ENCODE data around the gene DSG1. TPM values are rescaled to one million over a fixed set of nuclear protein-coding genes. Genes with fewer than 3 reads are reported as not detected.

Gene DSG1
- total RNA-seq, 1 donor: not detected

GRCh38 chr18:31403409-31403808, 85.4 kb downstream of the DSG1 start:
- no peak overlapping the region for H3K27ac ChIP-seq (ENCODE audit: low read depth, low read length)
- TF ChIP-seq CTCF (IDR thresholded peaks at IDR 0.05; ENCODE audit: extremely low read depth, low read depth, low read length): no peak
- no peaks in the 10 kb centered on the region for H3K36me3 ChIP-seq (ENCODE audit: insufficient read depth, low read length)
- H2AFZ ChIP-seq (ENCODE audit: low read length): no peak overlapping the region
- H3K4me1 ChIP-seq (ENCODE audit: insufficient read depth, low read length): no peaks in the 10 kb centered on the region
- no peak for DNase-seq (ENCODE audit: insufficient read length, low spot score, missing footprints)
- no peak overlapping the region for H3K4me2 ChIP-seq (ENCODE audit: insufficient read depth, low read length)
- H3K79me2 ChIP-seq (ENCODE audit: insufficient read depth, low read length): no peaks in the 10 kb centered on the region
- H3K4me3 ChIP-seq (ENCODE audit: insufficient read depth, low read length): no peak overlapping the region
- no peaks in the 10 kb centered on the region for H3K9me3 ChIP-seq (ENCODE audit: low read depth, low read length)
- H4K20me1 ChIP-seq (ENCODE audit: insufficient read depth, low read length): no peaks in the 10 kb centered on the region
- no peaks in the 10 kb centered on the region for H3K27me3 ChIP-seq (ENCODE audit: insufficient read depth, low read length)

Small RNAs within 50 kb of the gene (small RNA-seq; reads per million reads assigned to genes)
- gene RF00019 (not detected), gene RNU6-167P (not detected)

Other genes starting within 250 kb of the DSG1 start
- under 0.01 and 0.36 TPM in 2 replicates for gene DSC2, start 215.7 kb upstream of the DSG1 start, total RNA-seq
- not detected in 2 replicates for gene DSC1, start 155.3 kb upstream of the DSG1 start, total RNA-seq
- gene DSG4, start 58.6 kb downstream of the DSG1 start, total RNA-seq: not detected in 2 replicates
- gene DSG3, start 129.6 kb downstream of the DSG1 start, total RNA-seq: 1.4 and 1.8 TPM in 2 replicates
- 9.0 and 21.2 TPM in 2 replicates for gene DSG2, start 180.0 kb downstream of the DSG1 start, total RNA-seq

Data from osteoblast (primary cell).